ENCODE measurements around the gene ETV1. TPM values are rescaled to one million over a fixed set of nuclear protein-coding genes. Genes with fewer than 3 reads are reported as not detected.
A peak's percentile ranks its signal among the peaks of the same experiment; 100 is the strongest.

Gene ETV1
- total RNA-seq: 10 to 100 TPM in 6 of 8 experiments, 1 to 10 TPM in 1, under 1 TPM in 1; 0.92 to 18.5 (median 16.5) TPM

GRCh38 chr7:13989126-13989948, at the start of gene ETV1:
ETV1 (minus strand) TSS chr7:13989666; CDS start chr7:13989052, 614 bp downstream.
- peaks cover 13 to 14% of the 10 kb centered on the region in 2 donors for H3K4me1 ChIP-seq (replicated peaks in 1 of 2)
- ATAC-seq (replicated peaks in 6 of 8): peak; percentile 27 to 57 (median 36)
- peak within 1 kb of the TSS; percentile 45 to 50 (median 46) for H3K4me3 ChIP-seq
- WGBS, 10 experiments: 0 to 5% (median 0%) methylated on average over 2 to 29 of the region's 38 CpGs; no CpG with 5 or more reads in 2 of the 10 experiments
- peak within 1 kb of the TSS; percentile 31 to 64 for H3K27ac ChIP-seq
- in situ Hi-C loops (cut with MboI; ENCODE audit: low pct_unique_long_range_greater_than_20kb in 2 of 9, low sequenced_read_pairs in 9 of 9, unreplicated experiment in 9 of 9): loop anchor here in 1 of 9 experiments (25.0 kb wide), 1 partner anchor 473 kb away; no protein-coding TSS in a partner anchor

- 50 to 100% (median 71%) methylated on average over 1 to 2 of the region's 2 CpGs; no CpG with 5 or more reads in 4 of the 10 experiments for WGBS, 10 experiments
- H3K4me3 ChIP-seq: no peak overlapping the region
- H3K4me1 ChIP-seq (replicated peaks in 1 of 2): no peaks in the 10 kb centered on the region
- ATAC-seq (replicated peaks in 6 of 8): no peak
- H3K27ac ChIP-seq: no peak overlapping the region
- in situ Hi-C loops (cut with MboI; ENCODE audit: low pct_unique_long_range_greater_than_20kb in 2 of 9, low sequenced_read_pairs in 9 of 9, unreplicated experiment in 9 of 9): no loop called here
These were observed 34.9 kb upstream of the ETV1 start for GRCh38 chr7:14024406-14024805.

- no peak overlapping the region for H3K4me3 ChIP-seq
- 56 to 100% (median 100%) methylated on average over 1 to 2 of the region's 2 CpGs; no CpG with 5 or more reads in 1 of the 10 experiments for WGBS, 10 experiments
- no peak overlapping the region for H3K27ac ChIP-seq
- in situ Hi-C loops (cut with MboI; ENCODE audit: low pct_unique_long_range_greater_than_20kb in 2 of 9, low sequenced_read_pairs in 9 of 9, unreplicated experiment in 9 of 9): no loop called here
- no peaks in the 10 kb centered on the region for H3K4me1 ChIP-seq (replicated peaks in 1 of 2)
- no peak for ATAC-seq (replicated peaks in 6 of 8)
These were observed 34.4 kb upstream of the ETV1 start for GRCh38 chr7:14023838-14024237.

- H3K4me3 ChIP-seq: no peak overlapping the region
- H3K4me1 ChIP-seq (replicated peaks in 1 of 2): no peaks in the 10 kb centered on the region
- in situ Hi-C loops (cut with MboI; ENCODE audit: low pct_unique_long_range_greater_than_20kb in 2 of 9, low sequenced_read_pairs in 9 of 9, unreplicated experiment in 9 of 9): no loop called here
- no peak for ATAC-seq (replicated peaks in 6 of 8)
- no peak overlapping the region for H3K27ac ChIP-seq
- 33 to 100% (median 92%) methylated on average over 1 to 4 of the region's 4 CpGs; no CpG with 5 or more reads in 1 of the 10 experiments for WGBS, 10 experiments
These were observed 33.9 kb upstream of the ETV1 start for GRCh38 chr7:14023342-14023741.

GRCh38 chr7:14021069-14021468, 31.6 kb upstream of the ETV1 start:
- Histone ChIP-seq H3K4me1 (replicated peaks in 1 of 2) (no peaks in the 10 kb centered on the region), H3K4me3 (no peak overlapping the region), H3K27ac (no peak overlapping the region)
- in situ Hi-C loops (cut with MboI; ENCODE audit: low pct_unique_long_range_greater_than_20kb in 2 of 9, low sequenced_read_pairs in 9 of 9, unreplicated experiment in 9 of 9): no loop called here
- ATAC-seq (replicated peaks in 6 of 8): peak in 7 of 8 experiments; percentile 34 to 73 (median 53)
- WGBS, 10 experiments: 35 to 90% (median 72%) methylated on average over 1 to 3 of the region's 3 CpGs; no CpG with 5 or more reads in 1 of the 10 experiments

- in situ Hi-C loops (cut with MboI; ENCODE audit: low pct_unique_long_range_greater_than_20kb in 2 of 9, low sequenced_read_pairs in 9 of 9, unreplicated experiment in 9 of 9): no loop called here
- no peaks in the 10 kb centered on the region for H3K4me1 ChIP-seq (replicated peaks in 1 of 2)
- WGBS, 10 experiments: 17 to 93% (median 50%) methylated on average over 1 to 2 of the region's 2 CpGs; no CpG with 5 or more reads in 1 of the 10 experiments
- ATAC-seq (replicated peaks in 6 of 8): peak in 1 of 8 experiments; percentile 29
- no peak overlapping the region for H3K27ac ChIP-seq
- no peak overlapping the region for H3K4me3 ChIP-seq
These were observed 31.0 kb upstream of the ETV1 start for GRCh38 chr7:14020339-14020900.

GRCh38 chr7:14018751-14019150, 29.3 kb upstream of the ETV1 start:
- no peak for ATAC-seq (replicated peaks in 6 of 8)
- H3K4me1 ChIP-seq (replicated peaks in 1 of 2): no peaks in the 10 kb centered on the region

GRCh38 chr7:14016950-14017349, 27.5 kb upstream of the ETV1 start:
- no peak for ATAC-seq (replicated peaks in 6 of 8)
- no peak overlapping the region for H3K4me3 ChIP-seq
- 40 to 100% (median 93%) methylated on average over 1 to 2 of the region's 2 CpGs for WGBS, 10 experiments
- H3K27ac ChIP-seq: no peak overlapping the region
- in situ Hi-C loops (cut with MboI; ENCODE audit: low pct_unique_long_range_greater_than_20kb in 2 of 9, low sequenced_read_pairs in 9 of 9, unreplicated experiment in 9 of 9): no loop called here
- no peaks in the 10 kb centered on the region for H3K4me1 ChIP-seq (replicated peaks in 1 of 2)

More at GRCh38 chr7:14018751-14019150, 29.3 kb upstream of the ETV1 start:
- 56 to 100% (median 86%) methylated on average over 2 to 5 of the region's 5 CpGs; no CpG with 5 or more reads in 4 of the 10 experiments for WGBS, 10 experiments
- in situ Hi-C loops (cut with MboI; ENCODE audit: low pct_unique_long_range_greater_than_20kb in 2 of 9, low sequenced_read_pairs in 9 of 9, unreplicated experiment in 9 of 9): no loop called here
- Histone ChIP-seq H3K4me3 (no peak overlapping the region), H3K27ac (no peak overlapping the region)

- no peaks in the 10 kb centered on the region for H3K4me1 ChIP-seq (replicated peaks in 1 of 2)
- WGBS, 10 experiments: 9 to 100% (median 80%) methylated on average over 1 of the region's 1 CpG; no CpG with 5 or more reads in 1 of the 10 experiments
- H3K27ac ChIP-seq: no peak overlapping the region
- no peak overlapping the region for H3K4me3 ChIP-seq
- peak in 2 of 8 experiments; percentile 71 to 81 for ATAC-seq (replicated peaks in 6 of 8)
- in situ Hi-C loops (cut with MboI; ENCODE audit: low pct_unique_long_range_greater_than_20kb in 2 of 9, low sequenced_read_pairs in 9 of 9, unreplicated experiment in 9 of 9): no loop called here
These were observed 24.4 kb upstream of the ETV1 start for GRCh38 chr7:14013898-14014297.

GRCh38 chr7:14009453-14010418, 20.3 kb upstream of the ETV1 start:
- in situ Hi-C loops (cut with MboI; ENCODE audit: low pct_unique_long_range_greater_than_20kb in 2 of 9, low sequenced_read_pairs in 9 of 9, unreplicated experiment in 9 of 9): no loop called here
- 88 to 100% (median 96%) methylated on average over 2 to 8 of the region's 10 CpGs for WGBS, 10 experiments
- Histone ChIP-seq H3K4me3 (no peak overlapping the region), H3K4me1 (replicated peaks in 1 of 2) (no peaks in the 10 kb centered on the region), H3K27ac (no peak overlapping the region)
- ATAC-seq (replicated peaks in 6 of 8): no peak

GRCh38 chr7:14001139-14001538, 11.7 kb upstream of the ETV1 start:
- no peak for ATAC-seq (replicated peaks in 6 of 8)
- Histone ChIP-seq H3K27ac (no peak overlapping the region), H3K4me1 (replicated peaks in 1 of 2) (peaks cover 0 to 4% of the 10 kb centered on the region in 2 donors), H3K4me3 (no peak overlapping the region)
- in situ Hi-C loops (cut with MboI; ENCODE audit: low pct_unique_long_range_greater_than_20kb in 2 of 9, low sequenced_read_pairs in 9 of 9, unreplicated experiment in 9 of 9): no loop called here
- WGBS, 10 experiments: 0 to 100% (median 80%) methylated on average over 1 to 3 of the region's 3 CpGs; no CpG with 5 or more reads in 1 of the 10 experiments

GRCh38 chr7:14000247-14000646, 10.8 kb upstream of the ETV1 start:
- in situ Hi-C loops (cut with MboI; ENCODE audit: low pct_unique_long_range_greater_than_20kb in 2 of 9, low sequenced_read_pairs in 9 of 9, unreplicated experiment in 9 of 9): no loop called here
- ATAC-seq (replicated peaks in 6 of 8): no peak
- H3K4me3 ChIP-seq: no peak overlapping the region
- H3K27ac ChIP-seq: no peak overlapping the region
- H3K4me1 ChIP-seq (replicated peaks in 1 of 2): peaks cover 0 to 4% of the 10 kb centered on the region in 2 donors
- WGBS, 10 experiments: 0 to 100% (median 64%) methylated on average over 1 of the region's 1 CpG; no CpG with 5 or more reads in 4 of the 10 experiments

All from motor neuron (in vitro differentiated cells).